ENCODE data around the gene RALGDS.

- no peak for TF ChIP-seq ZNF121 (CRISPR knock-in tag; IDR thresholded peaks at IDR 0.05)
- TF ChIP-seq CTCF (IDR thresholded peaks at IDR 0.05), result no peak
- TF ChIP-seq E2F1 (CRISPR knock-in tag; IDR thresholded peaks at IDR 0.05), result no peak
- no peak for TF ChIP-seq USF2 (CRISPR knock-in tag; IDR thresholded peaks at IDR 0.05)
- TF ChIP-seq PRDM15 (CRISPR knock-in tag; IDR thresholded peaks at IDR 0.05), result no peak
- no peak for TF ChIP-seq FOXJ3 (CRISPR knock-in tag; IDR thresholded peaks at IDR 0.05; ENCODE audit: borderline replicate concordance)
- no peak for TF ChIP-seq GRHL2 (CRISPR knock-in tag; IDR thresholded peaks at IDR 0.05; ENCODE audit: insufficient replicate concordance, severe bottlenecking)
- no peak for TF ChIP-seq CREM (CRISPR knock-in tag; IDR thresholded peaks at IDR 0.05)
- no peak for TF ChIP-seq E2F4 (CRISPR knock-in tag; IDR thresholded peaks at IDR 0.05; ENCODE audit: borderline replicate concordance, low read depth)
- no peak for TF ChIP-seq FOXP4 (CRISPR knock-in tag; IDR thresholded peaks at IDR 0.05)
Measured at GRCh38 chr9:133108794-133109641, 12.0 kb downstream of the RALGDS start.

Data from WTC11 (cell line).